HG03378 (cell line): ENCODE data around the gene NRM.
A peak's percentile ranks its signal among the peaks of the same experiment; 100 is the strongest.
"Not testable (repeated sequence)": the region's sequence is repeated elsewhere in the genome, so short reads cannot be mapped to it uniquely, and the experiment has no call there.

Experiments used
- ATAC-seq: cut with Tn5 transposase; IDR thresholded peaks from one replicate; pipeline ENCODE4 v1.9.1; 2021; ENCODE audit warnings: mild to moderate bottlenecking, moderate library complexity; ENCODE audit not compliant: unreplicated experiment

NRM gene, protein sequence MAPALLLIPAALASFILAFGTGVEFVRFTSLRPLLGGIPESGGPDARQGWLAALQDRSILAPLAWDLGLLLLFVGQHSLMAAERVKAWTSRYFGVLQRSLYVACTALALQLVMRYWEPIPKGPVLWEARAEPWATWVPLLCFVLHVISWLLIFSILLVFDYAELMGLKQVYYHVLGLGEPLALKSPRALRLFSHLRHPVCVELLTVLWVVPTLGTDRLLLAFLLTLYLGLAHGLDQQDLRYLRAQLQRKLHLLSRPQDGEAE

DNA sequence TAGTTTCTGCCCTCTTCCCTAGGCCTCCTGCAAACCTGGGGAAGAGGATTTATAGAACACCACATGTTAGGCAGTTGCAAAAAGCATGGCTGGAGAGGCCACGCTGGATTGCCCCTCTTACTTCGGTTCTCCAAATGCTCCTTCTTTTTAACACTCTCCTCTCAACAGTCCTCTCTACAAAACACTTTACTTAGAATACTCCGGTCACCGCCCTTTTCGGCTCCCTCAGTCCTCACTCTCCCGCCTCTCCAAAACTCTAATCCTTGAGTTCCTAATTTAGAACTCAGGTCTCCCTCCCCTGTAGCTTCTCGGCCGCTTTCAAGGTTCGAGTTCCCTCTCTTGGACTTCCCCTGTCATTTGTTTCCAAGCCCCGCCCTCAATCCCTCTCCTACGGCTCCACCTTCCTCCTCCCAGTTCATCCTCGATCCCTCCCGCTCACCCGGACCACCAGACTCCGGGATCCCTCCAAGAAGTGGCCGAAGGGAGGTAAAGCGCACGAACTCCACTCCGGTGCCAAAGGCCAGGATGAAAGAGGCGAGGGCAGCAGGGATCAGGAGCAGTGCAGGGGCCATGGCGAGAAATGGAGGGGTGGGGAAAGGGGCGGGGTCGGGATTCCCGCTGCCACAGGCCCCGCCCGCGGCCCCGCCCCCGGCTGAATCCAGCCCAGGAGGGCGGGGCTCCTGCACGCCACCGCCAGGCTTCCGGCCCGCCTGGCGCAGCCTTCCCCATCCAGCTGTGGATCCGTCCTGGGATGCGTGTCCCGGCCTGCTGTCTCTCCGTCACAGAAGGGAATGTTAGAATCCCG lies at the start of gene NRM:
TSS of gene NRM (minus strand) at position 582 of the 805 bp plus-strand sequence. CDS start at position 572, 10 bp downstream.
- ATAC-seq, result peak; percentile 26

DNA sequence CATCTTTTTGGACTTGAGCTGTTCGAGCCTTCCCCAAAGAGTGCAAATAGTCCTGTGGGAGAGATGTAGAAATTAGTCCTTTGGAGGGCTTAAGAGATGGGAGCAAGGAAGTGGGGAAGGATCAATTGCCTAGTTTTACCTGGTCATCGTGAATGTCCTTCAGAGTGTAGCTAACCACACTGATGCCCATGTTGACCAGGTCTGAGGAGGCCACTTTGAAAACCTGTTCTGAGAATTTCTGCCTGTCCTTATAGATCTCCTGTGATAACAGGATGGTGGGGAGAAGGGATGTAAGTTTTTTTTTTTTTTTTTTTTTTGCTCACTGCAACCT lies 49.7 kb upstream of the NRM start:
- ATAC-seq, result no peak

DNA sequence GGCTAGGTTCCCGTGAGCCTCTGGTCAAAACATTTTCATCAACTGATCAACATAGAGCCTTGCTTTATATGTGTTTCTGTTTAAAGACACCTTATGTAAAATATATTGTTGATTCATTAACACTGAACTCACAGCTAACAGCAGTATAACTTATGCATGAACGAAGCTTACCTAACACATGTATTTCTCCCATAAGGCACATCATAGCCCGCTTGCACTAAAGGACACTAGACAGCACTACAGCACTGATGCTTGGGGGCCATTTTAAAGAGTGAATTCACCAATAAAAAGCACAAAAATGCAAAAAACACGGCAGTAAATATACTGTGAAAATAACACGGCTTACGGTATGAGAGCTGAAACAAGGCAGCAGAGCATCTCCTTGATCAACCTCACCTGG lies 47.7 kb upstream of the NRM start:
- ATAC-seq, result no peak

DNA sequence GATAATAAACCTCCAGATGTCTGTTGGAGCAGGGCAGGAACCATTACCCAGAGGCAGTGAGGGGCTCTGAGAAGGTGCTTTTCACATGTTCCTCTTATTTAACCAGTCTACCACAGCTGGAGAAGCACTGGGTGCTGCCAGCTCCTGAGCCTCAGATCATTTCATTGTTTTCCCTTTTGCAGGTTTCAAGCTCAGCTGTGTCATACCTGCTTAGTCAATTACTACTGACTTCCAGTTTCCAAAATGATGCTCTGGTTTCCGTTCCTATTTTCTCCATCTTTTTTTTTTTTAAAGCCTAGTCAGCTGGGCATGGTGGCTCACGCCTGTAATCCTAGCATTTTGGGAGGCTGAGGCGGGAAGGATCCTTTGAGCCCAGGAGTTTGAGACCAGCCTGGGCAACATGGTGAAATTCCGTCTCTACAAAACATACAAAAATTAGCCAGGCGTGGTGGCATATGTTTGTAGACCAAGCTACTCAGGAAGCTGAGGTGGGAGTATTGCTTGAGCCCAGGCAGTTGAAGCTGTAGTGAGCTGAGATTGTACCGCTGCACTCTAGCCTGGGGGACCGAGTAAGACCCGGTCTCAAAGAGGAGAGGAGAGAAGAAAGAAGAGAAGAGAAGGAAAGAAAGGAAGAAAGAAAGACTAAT lies 45.0 kb upstream of the NRM start:
- peak; percentile 32 for ATAC-seq

DNA sequence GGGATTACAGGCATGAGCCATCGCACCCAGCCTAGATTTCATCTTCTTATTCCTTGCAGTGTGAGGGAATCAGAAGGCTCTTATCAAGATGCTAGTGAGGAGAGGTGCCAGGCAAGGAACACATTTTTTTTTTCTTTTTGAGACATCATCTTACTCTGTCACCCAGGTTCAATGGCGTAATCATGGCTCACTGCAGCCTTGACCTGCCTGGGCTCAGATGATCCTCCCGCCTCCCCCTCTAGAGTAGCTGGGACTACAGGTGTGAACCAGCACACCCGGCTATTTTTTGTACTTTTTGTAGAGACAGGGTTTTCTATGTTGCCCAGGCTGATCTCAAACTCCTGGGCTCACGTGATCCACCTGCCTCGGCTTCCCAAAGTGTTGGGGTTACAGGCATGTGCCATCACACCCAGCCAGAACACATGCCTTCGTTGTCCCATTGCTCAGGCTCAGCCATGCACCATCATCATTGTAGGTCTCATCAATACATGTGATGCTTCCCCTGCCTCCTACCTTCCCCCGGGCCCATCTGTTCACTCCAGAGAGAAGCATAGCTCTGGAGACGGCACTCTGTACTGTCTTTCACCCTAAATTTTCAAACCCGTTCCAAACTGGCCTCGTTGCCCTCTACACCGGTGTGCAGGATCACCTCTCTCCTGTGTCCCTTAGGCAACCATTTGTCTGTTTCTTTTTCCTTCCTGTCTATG lies 41.6 kb upstream of the NRM start:
- no peak for ATAC-seq

DNA sequence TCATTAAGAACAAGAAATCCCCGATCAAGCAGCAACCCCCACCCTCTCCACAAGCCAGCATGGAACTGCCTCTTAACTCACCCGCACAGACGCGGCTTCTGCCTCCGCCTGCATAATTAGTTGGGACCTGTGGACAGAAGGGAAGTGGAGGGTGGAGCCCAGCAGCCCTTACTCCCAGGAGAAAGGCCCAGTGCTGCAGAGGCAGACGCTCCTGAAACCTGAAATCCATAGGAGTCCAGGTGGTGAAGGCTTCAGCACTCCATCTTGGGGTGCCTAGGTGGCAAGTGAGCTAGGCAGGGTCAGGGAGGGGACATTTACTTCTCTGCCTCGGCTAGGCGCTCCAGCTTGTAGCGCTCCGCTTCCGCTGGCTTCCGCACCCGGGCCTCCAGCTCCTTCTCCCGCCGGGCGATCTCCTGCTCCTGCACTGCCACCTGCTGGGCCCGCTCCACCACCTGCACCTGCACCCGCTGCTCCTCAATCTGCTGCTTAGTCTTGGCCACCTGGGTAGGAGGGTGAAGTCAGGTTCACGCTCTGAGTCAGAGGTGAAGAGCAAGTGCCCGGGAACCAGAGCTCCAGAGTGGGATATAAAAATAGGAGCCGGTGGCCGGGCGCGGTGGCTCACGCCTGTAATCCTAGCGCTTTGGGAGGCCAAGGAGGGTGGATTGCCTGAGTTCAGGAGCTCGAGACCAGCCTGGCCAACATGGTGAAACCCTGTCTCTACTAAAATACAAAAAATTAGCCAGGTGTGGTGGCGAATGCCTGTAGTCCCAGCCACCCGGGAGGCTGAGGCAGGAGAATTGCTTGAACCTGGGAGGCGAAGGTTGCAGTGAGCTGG lies 40.0 kb upstream of the NRM start:
- ATAC-seq, result no peak

DNA sequence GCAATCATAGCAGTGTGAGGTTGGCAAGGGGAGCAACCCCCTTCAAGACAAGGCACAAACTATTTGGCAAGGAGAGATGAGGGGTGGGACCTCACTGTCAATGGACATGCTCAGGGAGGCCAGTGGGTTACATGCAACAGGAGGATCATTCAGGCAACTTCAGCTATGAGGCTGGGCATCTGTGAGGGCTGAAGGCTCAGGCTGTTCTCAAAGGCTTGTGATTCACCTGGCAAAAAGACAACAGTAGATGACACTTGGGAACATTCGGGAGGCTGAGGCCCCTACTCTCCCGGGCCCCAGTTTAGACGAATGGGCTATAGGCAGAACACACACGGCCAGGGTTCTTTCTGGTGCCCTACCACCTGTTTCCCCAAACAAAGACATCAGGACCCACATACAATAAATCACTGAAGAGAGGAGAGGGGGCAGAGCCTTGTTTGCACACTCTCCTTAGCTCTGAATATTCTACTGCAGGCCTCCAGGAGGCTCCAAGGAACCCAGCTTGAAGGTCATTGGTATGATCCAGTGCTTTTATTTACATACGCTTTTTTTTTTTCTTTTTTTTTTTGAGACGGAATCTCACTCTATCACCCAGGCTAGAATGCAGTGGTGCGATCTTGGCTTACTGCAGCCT lies 37.3 kb upstream of the NRM start:
- ATAC-seq, result no peak

DNA sequence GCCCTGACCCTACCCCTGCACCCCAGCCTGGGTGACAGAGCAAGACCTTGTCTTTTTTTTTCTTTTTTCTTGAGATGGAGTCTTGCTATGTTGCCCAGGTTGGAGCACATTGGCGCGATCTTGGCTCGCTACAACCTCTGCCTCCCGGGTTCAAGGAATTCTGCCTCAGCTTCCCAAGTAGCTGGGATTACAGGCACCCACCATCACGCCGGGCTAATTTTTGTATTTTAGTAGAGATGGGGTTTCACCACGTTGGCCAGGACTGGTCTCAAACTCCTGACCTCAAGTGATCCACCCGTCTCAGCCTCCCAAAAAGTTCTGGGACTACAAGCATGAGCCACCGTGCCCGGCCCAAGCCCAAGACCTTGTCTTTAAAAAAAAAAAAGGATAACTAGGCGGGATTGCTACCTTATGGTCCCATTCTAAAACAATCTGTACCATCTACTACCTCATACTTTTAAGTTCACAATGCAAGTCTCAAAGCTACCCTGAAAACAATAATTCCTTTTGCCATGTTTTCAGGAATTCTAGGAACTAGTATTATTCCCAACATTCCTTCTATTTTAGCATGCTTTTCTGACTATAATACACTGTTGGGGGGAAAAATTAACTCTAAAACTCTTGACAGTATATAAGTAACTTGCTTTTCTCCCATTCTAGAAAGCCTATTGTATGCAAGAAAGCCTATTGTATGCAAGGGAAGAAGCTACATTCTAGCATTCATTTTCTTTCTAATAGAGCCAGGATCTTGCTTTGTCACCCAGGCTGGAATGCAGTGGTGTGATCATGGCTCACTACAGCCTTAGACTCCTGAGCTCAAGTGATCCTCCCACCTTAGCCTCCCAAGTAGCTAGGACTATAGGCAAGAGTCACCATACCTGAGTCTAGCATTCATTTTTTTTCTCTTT lies 36.0 kb upstream of the NRM start:
- ATAC-seq, result no peak

DNA sequence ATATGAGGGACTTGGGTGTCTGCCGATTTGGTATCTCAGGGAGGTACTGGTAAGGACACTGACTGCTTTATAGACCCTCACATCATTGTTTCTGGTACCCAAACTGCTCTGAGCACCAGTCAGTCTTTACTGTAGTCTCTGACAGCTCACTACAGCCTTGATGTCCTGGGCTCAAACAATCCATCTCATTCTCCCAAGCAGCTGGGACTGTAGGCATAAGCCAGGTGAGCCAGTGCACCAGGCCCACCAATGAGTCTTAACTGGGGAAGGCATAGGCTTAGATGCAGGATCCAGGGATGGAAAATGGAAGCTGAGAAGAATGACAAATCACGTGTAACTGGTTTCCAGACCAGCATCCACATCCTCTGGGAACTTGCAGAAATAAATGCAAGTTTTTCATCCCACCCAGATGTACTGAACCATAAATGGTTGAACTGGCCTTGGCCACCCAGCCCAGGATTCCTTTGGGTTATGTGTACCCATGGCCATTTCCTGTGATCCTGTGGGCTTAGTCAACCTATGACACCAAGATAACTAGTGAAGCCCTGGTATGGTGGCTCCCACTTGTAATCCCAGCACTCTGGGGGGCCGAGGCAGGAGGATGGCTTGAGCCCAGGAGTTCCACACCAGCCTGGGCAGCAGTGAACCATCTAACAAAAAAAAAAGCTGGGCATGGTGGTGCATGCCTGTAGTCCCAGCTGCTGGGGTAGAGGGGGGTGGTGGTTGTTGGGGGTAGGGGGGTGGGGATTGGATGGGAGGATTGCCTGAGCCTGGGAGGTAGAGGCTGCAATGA lies 35.1 kb upstream of the NRM start:
- ATAC-seq, result no peak

DNA sequence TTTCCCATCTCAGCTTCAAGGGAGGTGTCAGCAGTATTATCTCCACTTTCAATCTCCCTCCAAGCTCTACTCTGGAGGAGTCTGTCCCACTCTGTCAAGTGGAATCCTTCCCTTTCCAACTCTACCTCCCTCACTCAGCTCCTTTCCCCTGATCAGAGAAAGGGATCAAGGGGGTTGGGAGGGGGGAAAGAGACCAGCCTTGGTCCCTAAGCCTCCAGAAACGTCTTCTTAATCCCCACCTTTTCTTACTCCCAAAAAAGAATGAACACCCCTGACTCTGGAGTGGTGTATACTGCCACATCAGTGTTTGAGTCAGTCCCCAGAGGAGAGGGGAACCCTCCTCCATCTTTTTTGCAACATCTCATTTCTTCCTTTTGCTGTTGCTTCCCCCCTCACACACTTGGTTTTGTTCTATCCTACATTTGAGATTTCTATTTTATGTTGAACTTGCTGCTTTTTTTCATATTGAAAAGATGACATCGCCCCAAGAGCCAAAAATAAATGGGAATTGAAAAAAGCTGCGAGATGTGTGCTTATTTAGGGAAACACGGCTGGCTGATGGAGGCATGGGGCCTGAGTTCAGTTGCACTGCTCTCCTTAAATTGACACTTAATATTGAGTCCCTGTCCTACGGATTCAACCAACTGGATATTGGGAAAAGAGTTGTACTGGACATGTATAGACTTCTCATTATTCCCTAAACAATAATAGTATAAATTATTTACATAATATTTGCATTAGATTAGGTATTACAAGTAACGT lies 34.3 kb upstream of the NRM start:
- ATAC-seq, result no peak

DNA sequence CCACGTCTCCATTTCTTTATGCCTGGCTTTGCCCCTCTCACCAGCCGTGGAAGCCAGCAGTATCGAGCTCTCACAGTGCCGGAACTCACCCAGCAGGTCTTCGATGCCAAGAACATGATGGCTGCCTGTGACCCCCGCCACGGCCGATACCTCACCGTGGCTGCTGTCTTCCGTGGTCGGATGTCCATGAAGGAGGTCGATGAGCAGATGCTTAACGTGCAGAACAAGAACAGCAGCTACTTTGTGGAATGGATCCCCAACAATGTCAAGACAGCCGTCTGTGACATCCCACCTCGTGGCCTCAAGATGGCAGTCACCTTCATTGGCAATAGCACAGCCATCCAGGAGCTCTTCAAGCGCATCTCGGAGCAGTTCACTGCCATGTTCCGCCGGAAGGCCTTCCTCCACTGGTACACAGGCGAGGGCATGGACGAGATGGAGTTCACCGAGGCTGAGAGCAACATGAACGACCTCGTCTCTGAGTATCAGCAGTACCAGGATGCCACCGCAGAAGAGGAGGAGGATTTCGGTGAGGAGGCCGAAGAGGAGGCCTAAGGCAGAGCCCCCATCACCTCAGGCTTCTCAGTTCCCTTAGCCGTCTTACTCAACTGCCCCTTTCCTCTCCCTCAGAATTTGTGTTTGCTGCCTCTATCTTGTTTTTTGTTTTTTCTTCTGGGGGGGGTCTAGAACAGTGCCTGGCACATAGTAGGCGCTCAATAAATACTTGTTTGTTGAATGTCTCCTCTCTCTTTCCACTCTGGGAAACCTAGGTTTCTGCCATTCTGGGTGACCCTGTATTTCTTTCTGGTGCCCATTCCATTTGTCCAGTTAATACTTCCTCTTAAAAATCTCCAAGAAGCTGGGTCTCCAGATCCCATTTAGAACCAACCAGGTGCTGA lies 33.3 kb upstream of the NRM start:
- ATAC-seq, result not testable (repeated sequence)

DNA sequence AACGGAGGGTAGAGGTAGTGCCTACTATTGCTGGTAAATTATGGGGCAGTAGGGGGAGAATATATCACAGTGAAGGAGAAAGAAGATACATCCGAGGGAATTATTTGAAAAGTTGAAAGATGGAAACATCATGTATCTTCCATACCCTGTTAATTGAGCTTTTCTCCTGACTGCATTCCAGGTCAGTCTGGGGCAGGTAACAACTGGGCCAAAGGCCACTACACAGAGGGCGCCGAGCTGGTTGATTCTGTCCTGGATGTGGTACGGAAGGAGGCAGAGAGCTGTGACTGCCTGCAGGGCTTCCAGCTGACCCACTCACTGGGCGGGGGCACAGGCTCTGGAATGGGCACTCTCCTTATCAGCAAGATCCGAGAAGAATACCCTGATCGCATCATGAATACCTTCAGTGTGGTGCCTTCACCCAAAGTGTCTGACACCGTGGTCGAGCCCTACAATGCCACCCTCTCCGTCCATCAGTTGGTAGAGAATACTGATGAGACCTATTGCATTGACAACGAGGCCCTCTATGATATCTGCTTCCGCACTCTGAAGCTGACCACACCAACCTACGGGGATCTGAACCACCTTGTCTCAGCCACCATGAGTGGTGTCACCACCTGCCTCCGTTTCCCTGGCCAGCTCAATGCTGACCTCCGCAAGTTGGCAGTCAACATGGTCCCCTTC lies 32.5 kb upstream of the NRM start:
- not testable (repeated sequence) for ATAC-seq

DNA sequence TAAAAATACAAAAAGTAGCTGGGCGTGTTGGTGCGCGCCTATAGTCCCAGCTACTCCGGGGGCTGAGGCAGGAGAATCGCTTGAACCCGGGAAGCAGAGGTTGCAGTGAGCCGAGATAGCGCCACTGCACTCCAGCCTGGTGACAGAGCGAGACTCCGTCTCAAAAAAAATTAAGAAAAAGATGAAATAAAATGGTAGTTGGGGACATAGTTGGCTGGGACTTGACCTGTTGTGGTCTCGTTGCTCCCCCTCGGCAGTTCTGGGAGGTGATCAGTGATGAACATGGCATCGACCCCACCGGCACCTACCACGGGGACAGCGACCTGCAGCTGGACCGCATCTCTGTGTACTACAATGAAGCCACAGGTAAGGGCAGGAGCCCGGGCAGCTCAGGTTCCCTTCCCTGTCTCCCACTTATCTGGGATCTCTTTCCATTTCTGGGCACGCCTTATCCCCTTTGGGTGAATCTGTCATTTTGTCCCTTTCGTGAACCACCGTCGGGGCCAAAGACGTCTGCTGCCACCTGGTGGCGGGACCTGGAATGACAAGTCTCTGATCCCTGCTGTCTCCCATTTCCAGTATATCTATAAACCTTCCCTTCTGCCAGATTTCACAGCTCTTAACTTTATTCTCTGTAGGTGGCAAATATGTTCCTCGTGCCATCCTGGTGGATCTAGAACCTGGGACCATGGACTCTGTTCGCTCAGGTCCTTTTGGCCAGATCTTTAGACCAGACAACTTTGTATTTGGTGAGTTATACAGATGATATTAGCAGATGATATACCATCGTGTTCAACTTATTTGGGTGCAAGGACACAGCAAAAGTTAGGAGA lies 31.7 kb upstream of the NRM start:
- no peak for ATAC-seq

DNA sequence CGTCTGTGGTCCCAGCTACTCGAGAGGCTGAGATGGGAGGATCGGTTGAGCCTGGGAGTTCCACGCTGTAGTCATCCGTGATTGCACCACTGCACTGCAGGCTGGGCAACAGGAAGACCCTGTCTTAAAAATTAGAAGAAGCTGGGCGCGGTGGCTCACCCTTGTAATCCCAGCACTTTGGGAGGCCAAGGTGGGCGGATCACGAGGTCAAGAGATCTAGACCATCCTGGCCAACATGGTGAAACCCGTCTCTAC lies 31.2 kb upstream of the NRM start:
- not testable (repeated sequence) for ATAC-seq
